T-cell (primary cell): ENCODE results near the gene CYFIP2. TPM values are rescaled to one million over a fixed set of nuclear protein-coding genes. Genes with fewer than 3 reads are reported as not detected.

Source experiments
- ATAC-seq, 4 experiments: fragments of 200-7000 bp in 3 of 4; fragments of 150-1000 bp in 1 of 4; cut with Tn5 transposase; replicated peaks in 1 of 4; 1 replicate in 3 of 4; 2 replicates in 1 of 4; pipeline ENCODE4 v1.10.0; 2021; ENCODE audit warnings: moderate library complexity in 3 of 4, mild to moderate bottlenecking in 2 of 4, moderate number of reproducible peaks in 1 of 4
- CTCF ChIA-PET, 2 donors: fragments of 300-600 bp; sonication (Branson Sonifier 250); formaldehyde crosslinking; loops; one replicate each; lab custom pipeline; 2022; ENCODE audit warnings: antibody characterized with exemption in 2 of 2; lab: Charles Lee
- POLR2A ChIA-PET, 2 donors: fragments of 300-600 bp; sonication (Branson Sonifier 250); formaldehyde crosslinking; loops; one replicate each; lab custom pipeline; 2022; ENCODE audit warnings: antibody characterized with exemption in 2 of 2; lab: Charles Lee
- DNase-seq, 35 experiments: peaks; one replicate each; pipeline versions ENCODE4 v3.0.0 to v3.0.0-alpha.2; 2013 to 2023
- H3K27ac ChIP-seq: one replicate; pipeline ENCODE4 v1.5.1; 2013; ENCODE audit warnings: low read length
- H3K27me3 ChIP-seq, 2 experiments: replicated peaks in 1 of 2; 1 replicate in 1 of 2; 2 replicates in 1 of 2; pipeline versions ENCODE4 v1.6.1 to v1.7.0; 2013; ENCODE audit warnings: low read length in 1 of 2, mixed read lengths in 1 of 2; ENCODE audit not compliant: control insufficient read depth in 2 of 2, insufficient read depth in 2 of 2; ENCODE audit errors: extremely low read depth in 1 of 2
- H3K36me3 ChIP-seq, 2 donors: 1 replicate in 1 of 2; 2 replicates in 1 of 2; pipeline versions ENCODE4 v1.6.1 to v1.7.0; 2013; ENCODE audit warnings: low read length in 1 of 2; ENCODE audit not compliant: control insufficient read depth in 2 of 2, insufficient read depth in 1 of 2; ENCODE audit errors: extremely low read depth in 1 of 2
- H3K4me1 ChIP-seq, 2 experiments: 1 replicate in 1 of 2; 2 replicates in 1 of 2; pipeline versions ENCODE4 v1.6.1 to v1.7.0; 2013; ENCODE audit warnings: low read length in 2 of 2, mixed read lengths in 1 of 2; ENCODE audit not compliant: insufficient read depth in 2 of 2, control insufficient read depth in 1 of 2; ENCODE audit errors: extremely low read depth in 1 of 2
- H3K4me3 ChIP-seq, 2 donors: 1 replicate in 1 of 2; 2 replicates in 1 of 2; pipeline versions ENCODE4 v1.5.1 to v1.7.0; 2013; ENCODE audit warnings: mild to moderate bottlenecking in 2 of 2, low read length in 1 of 2, moderate library complexity in 1 of 2; ENCODE audit not compliant: control insufficient read depth in 1 of 2; ENCODE audit errors: extremely low read depth in 1 of 2
- H3K9me3 ChIP-seq: 2 replicates; pipeline ENCODE4 v1.7.0; 2013
- H3K27ac Mint-ChIP-seq, 2 donors: one replicate each; pipeline ENCODE4 v1.8.0; 2020 to 2021; ENCODE audit warnings: mild to moderate bottlenecking in 2 of 2, mixed read lengths in 2 of 2
- H3K27me3 Mint-ChIP-seq, 2 donors: one replicate each; pipeline ENCODE4 v1.8.0; 2021 to 2022; ENCODE audit warnings: mixed read lengths in 2 of 2
- H3K36me3 Mint-ChIP-seq: one replicate; pipeline ENCODE4 v1.8.0; 2021; ENCODE audit warnings: mixed read lengths
- H3K4me1 Mint-ChIP-seq, 3 donors: one replicate each; pipeline ENCODE4 v1.8.0; 2020 to 2022; ENCODE audit warnings: mixed read lengths in 3 of 3, mild to moderate bottlenecking in 1 of 3
- H3K4me3 Mint-ChIP-seq, 3 donors: one replicate each; pipeline ENCODE4 v1.8.0; 2020 to 2022; ENCODE audit warnings: mild to moderate bottlenecking in 3 of 3, mixed read lengths in 3 of 3, moderate library complexity in 3 of 3
- H3K9me3 Mint-ChIP-seq, 3 donors: one replicate each; pipeline ENCODE4 v1.8.0; 2020 to 2022; ENCODE audit warnings: mixed read lengths in 3 of 3
- WGBS: methylation state at CpG from one replicate; pipeline ENCODE4 v1.1.5; 2013; ENCODE audit warnings: missing lambda C conversion rate; ENCODE audit not compliant: insufficient coverage; 5-methylcytosine and 5-hydroxymethylcytosine counted together
- total RNA-seq, 35 experiments: library from RNA in 6 of 35; stranded (reverse) in 6 of 35; fragments of 120-200 nt in 1 of 35; gene quantifications; one replicate each; pipeline versions ENCODE4 v1.2.1 to v1.2.4 and lab custom pipeline; 2013 to 2026

Gene CYFIP2
- total RNA-seq, 5 donors from 2014 or later (not counting 1 experiment from before 2014, with no cell fraction given), result 362 to 497 (median 398) TPM

GRCh38 chr5:157284458-157285212 lies 18.7 kb downstream of the CYFIP2 start:
- Histone ChIP-seq H3K36me3 (peaks cover 10 to 50% of the 10 kb centered on the region in 2 donors), H3K4me3 (no peak overlapping the region), H3K27me3 (no peaks in the 10 kb centered on the region), H3K9me3 (no peaks in the 10 kb centered on the region), H3K4me1 (peaks cover 62 to 75% of the 10 kb centered on the region in 2 experiments), H3K27ac (no peak overlapping the region)
- H3K4me1 Mint-ChIP-seq, result peaks cover 87 to 89% (median 89%) of the 10 kb centered on the region in 3 donors
- DNase-seq (no peak), ATAC-seq (no peak)
- H3K4me3 Mint-ChIP-seq, result peak overlapping the region in 1 of 3 donors; percentile 48
- H3K27ac Mint-ChIP-seq, result peak overlapping the region; percentile 56 to 58
- ChIA-PET POLR2A (interaction anchor here in 1 of 2 donors (0.6 to 1.1 kb wide), 3 partner anchors 12 to 149 kb away, joined by 3 to 4 read pairs (median 4); no protein-coding TSS in a partner anchor), CTCF (interaction anchor here in 1 of 2 donors (1.1 to 1.5 kb wide), 2 partner anchors 17 to 32 kb away, joined by 3 read pairs; no protein-coding TSS in a partner anchor)
- H3K36me3 Mint-ChIP-seq, result peaks cover 47% of the 10 kb centered on the region
- no peaks in the 10 kb centered on the region for H3K27me3 Mint-ChIP-seq
- WGBS, result no CpG with 5 or more reads among the region's 6 CpGs
- H3K9me3 Mint-ChIP-seq, result peaks cover 0 to 3% (median 0%) of the 10 kb centered on the region in 3 donors

GRCh38 chr5:157285310-157286035 lies 19.6 kb downstream of the CYFIP2 start:
- peaks cover 0 to 3% (median 0%) of the 10 kb centered on the region in 3 donors for H3K9me3 Mint-ChIP-seq
- no peak overlapping the region for H3K27ac ChIP-seq
- no peak overlapping the region for H3K4me3 ChIP-seq
- peaks cover 88 to 90% (median 89%) of the 10 kb centered on the region in 3 donors for H3K4me1 Mint-ChIP-seq
- ChIA-PET CTCF (interaction anchor here in 1 of 2 donors (0.9 kb wide), 1 partner anchor 18 kb away, joined by 3 read pairs; no protein-coding TSS in a partner anchor), POLR2A (interaction anchor here in 1 of 2 donors (0.5 to 0.9 kb wide), 2 partner anchors 61 to 150 kb away, joined by 3 to 4 read pairs; no protein-coding TSS in a partner anchor)
- H3K36me3 Mint-ChIP-seq, result peaks cover 51% of the 10 kb centered on the region
- WGBS, result no CpG with 5 or more reads among the region's 10 CpGs
- peak overlapping the region; percentile 56 to 74 for H3K27ac Mint-ChIP-seq
- H3K4me3 Mint-ChIP-seq, result no peak overlapping the region
- H3K9me3 ChIP-seq, result no peaks in the 10 kb centered on the region
- no peaks in the 10 kb centered on the region for H3K27me3 ChIP-seq
- peaks cover 62 to 75% of the 10 kb centered on the region in 2 experiments for H3K4me1 ChIP-seq
- DNase-seq (no peak), ATAC-seq (no peak)
- H3K27me3 Mint-ChIP-seq, result no peaks in the 10 kb centered on the region
- peaks cover 13 to 58% of the 10 kb centered on the region in 2 donors for H3K36me3 ChIP-seq

GRCh38 chr5:157286761-157287211 lies 20.9 kb downstream of the CYFIP2 start:
- CTCF ChIA-PET, result interaction anchor here in 1 of 2 donors (0.9 kb wide), 2 partner anchors 12 to 17 kb away, joined by 3 read pairs; no protein-coding TSS in a partner anchor
- H3K9me3 Mint-ChIP-seq, result peaks cover 0 to 1% (median 0%) of the 10 kb centered on the region in 3 donors
- H3K36me3 ChIP-seq, result peaks cover 13 to 69% of the 10 kb centered on the region in 2 donors

GRCh38 chr5:157288405-157289163 lies 22.7 kb downstream of the CYFIP2 start:
- Histone ChIP-seq H3K27me3 (no peaks in the 10 kb centered on the region), H3K27ac (peak overlapping the region; percentile 17), H3K4me1 (peaks cover 49 to 61% of the 10 kb centered on the region in 2 experiments), H3K9me3 (no peaks in the 10 kb centered on the region), H3K36me3 (peaks cover 13 to 86% of the 10 kb centered on the region in 2 donors), H3K4me3 (no peak overlapping the region)
- Mint-ChIP-seq H3K4me1 (peaks cover 72 to 85% (median 85%) of the 10 kb centered on the region in 3 donors), H3K4me3 (peak overlapping the region; percentile 28 to 62 (median 37)), H3K36me3 (peaks cover 65% of the 10 kb centered on the region), H3K27me3 (no peaks in the 10 kb centered on the region), H3K27ac (peak overlapping the region; percentile 84 to 87), H3K9me3 (no peaks in the 10 kb centered on the region)
- ChIA-PET POLR2A (interaction anchor here in 1 of 2 donors (1.3 kb wide), 1 partner anchor 15 kb away, joined by 3 read pairs; no protein-coding TSS in a partner anchor), CTCF (interaction anchor here in 1 of 2 donors (0.6 to 1.6 kb wide), 5 partner anchors 15 to 253 kb away, joined by 3 to 5 read pairs (median 4); no protein-coding TSS in a partner anchor)
- peak; percentile 60 to 89 (median 78) for ATAC-seq
- WGBS, result no CpG with 5 or more reads among the region's 4 CpGs
- no peak for DNase-seq

More at GRCh38 chr5:157286761-157287211, 20.9 kb downstream of the CYFIP2 start:
- no peaks in the 10 kb centered on the region for H3K9me3 ChIP-seq
- H3K4me1 ChIP-seq, result peaks cover 65 to 71% of the 10 kb centered on the region in 2 experiments
- ATAC-seq (no peak), DNase-seq (no peak)
- H3K27ac Mint-ChIP-seq, result peak overlapping the region in 1 of 2 donors; percentile 72
- 98% methylated on average over 7 of the region's 7 CpGs for WGBS
- H3K27me3 Mint-ChIP-seq, result no peaks in the 10 kb centered on the region
- H3K27ac ChIP-seq, result peak overlapping the region; percentile 25
- peaks cover 60% of the 10 kb centered on the region for H3K36me3 Mint-ChIP-seq
- no peak overlapping the region for H3K4me3 ChIP-seq
- peaks cover 88 to 90% (median 88%) of the 10 kb centered on the region in 3 donors for H3K4me1 Mint-ChIP-seq
- H3K4me3 Mint-ChIP-seq, result no peak overlapping the region
- POLR2A ChIA-PET, result interaction anchor here in 1 of 2 donors (0.6 kb wide), 1 partner anchor 50 kb away, joined by 3 read pairs; no protein-coding TSS in a partner anchor
- H3K27me3 ChIP-seq, result no peaks in the 10 kb centered on the region

- no peak for DNase-seq
- peak overlapping the region; percentile 84 to 87 for H3K27ac Mint-ChIP-seq
- POLR2A ChIA-PET, result interaction anchor here in 1 of 2 donors (1.3 kb wide), 1 partner anchor 16 kb away, joined by 3 read pairs; no protein-coding TSS in a partner anchor
- peak overlapping the region in 1 of 3 donors; percentile 62 for H3K4me3 Mint-ChIP-seq
- Histone ChIP-seq H3K9me3 (no peaks in the 10 kb centered on the region), H3K4me3 (no peak overlapping the region), H3K4me1 (peaks cover 41 to 58% of the 10 kb centered on the region in 2 experiments), H3K36me3 (peaks cover 13 to 93% of the 10 kb centered on the region in 2 donors), H3K27me3 (no peaks in the 10 kb centered on the region), H3K27ac (no peak overlapping the region)
- 77% methylated on average over 5 of the region's 9 CpGs for WGBS
- peaks cover 69% of the 10 kb centered on the region for H3K36me3 Mint-ChIP-seq
- CTCF ChIA-PET, result interaction anchor here (0.6 to 1.6 kb wide), 4 partner anchors 10 to 140 kb away, joined by 3 to 5 read pairs (median 4); no protein-coding TSS in a partner anchor
- peaks cover 72 to 85% (median 84%) of the 10 kb centered on the region in 3 donors for H3K4me1 Mint-ChIP-seq
- ATAC-seq, result no peak
- no peaks in the 10 kb centered on the region for H3K9me3 Mint-ChIP-seq
- no peaks in the 10 kb centered on the region for H3K27me3 Mint-ChIP-seq
These were observed 23.4 kb downstream of the CYFIP2 start for GRCh38 chr5:157289164-157289819.
